ENCODE measurements around the gene PDZD11.

DNA sequence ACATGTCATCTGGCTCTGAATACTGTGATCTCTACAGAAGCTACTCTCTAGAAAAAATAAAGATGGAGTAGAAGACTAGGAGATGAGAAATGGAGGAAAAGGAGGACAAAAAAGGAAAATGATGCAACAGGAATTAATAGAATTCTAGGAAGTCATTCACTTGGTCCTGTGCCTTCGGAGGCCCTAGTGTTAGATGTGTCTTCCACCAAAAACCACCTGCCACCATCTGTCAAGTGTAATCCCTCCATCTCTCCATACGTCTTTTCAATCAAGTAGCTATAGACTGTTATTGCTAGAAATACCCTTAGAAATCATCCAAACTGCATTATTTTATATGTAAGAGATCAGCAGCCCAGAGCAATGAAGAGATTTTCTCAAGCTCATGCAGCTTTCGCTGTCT lies 10.6 kb downstream of the PDZD11 start:
- no peak for TF ChIP-seq CTCF (IDR thresholded peaks at IDR 0.05; ENCODE audit: insufficient read depth, low read length)
- no peak for TF ChIP-seq POLR2AphosphoS5 (IDR thresholded peaks at IDR 0.05; ENCODE audit: low read depth)

Measured in HL-60 (cell line).